ENCODE data around the gene MYO15A.

GRCh38 chr17:18158022-18158600, 49.6 kb downstream of the MYO15A start:
- no peak for TF ChIP-seq POLR2A (IDR thresholded peaks at IDR 0.05)
- TF ChIP-seq CTCF (IDR thresholded peaks at IDR 0.05) = no peak
